CD14-positive monocyte (primary cell): ENCODE measurements around the gene CREB3L1. TPM values are rescaled to one million over a fixed set of nuclear protein-coding genes. Genes with fewer than 3 reads are reported as not detected.

Experiments
- DNase-seq, 3 donors: peaks; one replicate each; pipeline ENCODE4 v3.0.0-alpha.2; 2011 to 2022
- H2AFZ ChIP-seq: 2 replicates; pipeline ENCODE4 v1.6.0; 2012; ENCODE audit warnings: mild to moderate bottlenecking, low read depth, low read length, inconsistent platforms; ENCODE audit not compliant: insufficient read depth, poor library complexity, severe bottlenecking
- H3K27ac ChIP-seq, 2 donors: 1 replicate in 1 of 2; 2 replicates in 1 of 2; pipeline ENCODE4 v1.5.1; 2012 to 2013; ENCODE audit warnings: low read length in 2 of 2, control low read depth in 1 of 2, inconsistent platforms in 1 of 2, low read depth in 1 of 2, mild to moderate bottlenecking in 1 of 2
- H3K27me3 ChIP-seq, 2 donors: one replicate each; pipeline versions ENCODE4 v1.6.0 to v1.6.1; 2011 to 2013; ENCODE audit warnings: low read length in 2 of 2; ENCODE audit not compliant: control insufficient read depth in 2 of 2, insufficient read depth in 2 of 2
- H3K36me3 ChIP-seq, 2 donors: replicated peaks in 1 of 2; 1 replicate in 1 of 2; 2 replicates in 1 of 2; pipeline versions ENCODE4 v1.5.1 to v1.6.1; 2012 to 2013; ENCODE audit warnings: low read length in 2 of 2, control low read depth in 1 of 2, inconsistent platforms in 1 of 2, mild to moderate bottlenecking in 1 of 2; ENCODE audit not compliant: insufficient read depth in 2 of 2, control insufficient read depth in 1 of 2
- H3K4me1 ChIP-seq, 2 donors: 1 replicate in 1 of 2; 2 replicates in 1 of 2; pipeline versions ENCODE4 v1.5.1 to v1.6.1; 2012 to 2013; ENCODE audit warnings: low read length in 2 of 2, control low read depth in 1 of 2, inconsistent platforms in 1 of 2, mild to moderate bottlenecking in 1 of 2, moderate library complexity in 1 of 2; ENCODE audit not compliant: insufficient read depth in 2 of 2, control insufficient read depth in 1 of 2
- H3K4me2 ChIP-seq: replicated peaks from 2 replicates; pipeline ENCODE3; 2012; ENCODE audit warnings: low read length, moderate library complexity, mild to moderate bottlenecking; ENCODE audit not compliant: poor library complexity, severe bottlenecking; ENCODE audit errors: extremely low read depth
- H3K4me3 ChIP-seq, 3 experiments: fragments of 200-600 bp in 1 of 3; sonication (generic) in 1 of 3; replicated peaks in 1 of 3; 1 replicate in 2 of 3; 2 replicates in 1 of 3; pipeline ENCODE4 v1.5.1; 2011 to 2013; ENCODE audit warnings: low read length in 3 of 3, mild to moderate bottlenecking in 3 of 3, control low read depth in 2 of 3, low read depth in 2 of 3, inconsistent platforms in 1 of 3, moderate library complexity in 1 of 3
- H3K79me2 ChIP-seq: 2 replicates; pipeline ENCODE4 v1.6.0; 2012; ENCODE audit warnings: mild to moderate bottlenecking, control low read depth, inconsistent platforms, low read length, moderate library complexity; ENCODE audit not compliant: insufficient read depth
- H3K9ac ChIP-seq: 2 replicates; pipeline ENCODE4 v1.6.0; 2017; ENCODE audit warnings: low read length, mild to moderate bottlenecking; ENCODE audit not compliant: insufficient read depth, poor library complexity, severe bottlenecking
- H3K9me3 ChIP-seq, 2 donors: replicated peaks in 1 of 2; 1 replicate in 1 of 2; 2 replicates in 1 of 2; pipeline versions ENCODE4 v1.5.1 to v1.6.1; 2012 to 2013; ENCODE audit warnings: low read length in 2 of 2, control low read depth in 1 of 2; ENCODE audit not compliant: control insufficient read depth in 1 of 2, insufficient read depth in 1 of 2
- H4K20me1 ChIP-seq: 2 replicates; pipeline ENCODE4 v1.6.0; 2012; ENCODE audit warnings: mild to moderate bottlenecking, low read length, control low read depth, moderate library complexity; ENCODE audit not compliant: insufficient read depth
- H3K27ac Mint-ChIP-seq, 7 donors: one replicate each; pipeline ENCODE4 v1.8.0; 2020; ENCODE audit warnings: mild to moderate bottlenecking in 7 of 7, mixed read lengths in 7 of 7, moderate library complexity in 6 of 7, inconsistent platforms in 2 of 7
- H3K27me3 Mint-ChIP-seq, 3 donors: one replicate each; pipeline ENCODE4 v1.8.0; 2021 to 2022; ENCODE audit warnings: low read depth in 3 of 3, mild to moderate bottlenecking in 3 of 3, mixed read lengths in 3 of 3, moderate library complexity in 3 of 3, inconsistent platforms in 1 of 3
- H3K36me3 Mint-ChIP-seq, 2 donors: one replicate each; pipeline ENCODE4 v1.8.0; 2020; ENCODE audit warnings: mixed read lengths in 2 of 2, inconsistent platforms in 1 of 2, mild to moderate bottlenecking in 1 of 2
- H3K4me1 Mint-ChIP-seq: one replicate; pipeline ENCODE4 v1.8.0; 2020; ENCODE audit warnings: mild to moderate bottlenecking, mixed read lengths
- H3K4me3 Mint-ChIP-seq, 2 donors: one replicate each; pipeline ENCODE4 v1.8.0; 2020; ENCODE audit warnings: mild to moderate bottlenecking in 2 of 2, mixed read lengths in 2 of 2, moderate library complexity in 1 of 2
- H3K9me3 Mint-ChIP-seq, 7 donors: one replicate each; pipeline ENCODE4 v1.8.0; 2020 to 2022; ENCODE audit warnings: mixed read lengths in 7 of 7, mild to moderate bottlenecking in 6 of 7, moderate library complexity in 6 of 7, inconsistent platforms in 2 of 7
- WGBS: methylation state at CpG from one replicate; pipeline ENCODE4 v1.1.5; 2013; ENCODE audit warnings: missing lambda C conversion rate; ENCODE audit not compliant: insufficient coverage; 5-methylcytosine and 5-hydroxymethylcytosine counted together
- intact Hi-C, 2 donors: fragments of 100-400 bp; cut with micrococcal nuclease; formaldehyde crosslinking; loops; one replicate each; pipeline versions ENCODE4 v1.15.0 to v1.15.1; 2023
- polyA plus RNA-seq, 3 donors: library from polyadenylated mRNA; depleted of rRNA in 1 of 3; unstranded in 2 of 3; stranded (reverse) in 1 of 3; fragments of 300-500 nt in 2 of 3; fragments of >200 nt in 1 of 3; fragmentation: Illumina TruSeq in 2 of 3; gene quantifications; 1 replicate in 2 of 3; 2 replicates in 1 of 3; pipeline ENCODE4 v1.2.3, GENCODE V29; 2012 to 2021
- TF ChIP-seq, protein P1 (sequence below): fragments of 200-600 bp; IDR thresholded peaks from one replicate; pipeline ENCODE4 v1.8.0; 2022; ENCODE audit warnings: antibody characterized with exemption, mild to moderate bottlenecking

The CREB3L1 gene
- polyA plus RNA-seq, 3 donors = not detected

DNA sequence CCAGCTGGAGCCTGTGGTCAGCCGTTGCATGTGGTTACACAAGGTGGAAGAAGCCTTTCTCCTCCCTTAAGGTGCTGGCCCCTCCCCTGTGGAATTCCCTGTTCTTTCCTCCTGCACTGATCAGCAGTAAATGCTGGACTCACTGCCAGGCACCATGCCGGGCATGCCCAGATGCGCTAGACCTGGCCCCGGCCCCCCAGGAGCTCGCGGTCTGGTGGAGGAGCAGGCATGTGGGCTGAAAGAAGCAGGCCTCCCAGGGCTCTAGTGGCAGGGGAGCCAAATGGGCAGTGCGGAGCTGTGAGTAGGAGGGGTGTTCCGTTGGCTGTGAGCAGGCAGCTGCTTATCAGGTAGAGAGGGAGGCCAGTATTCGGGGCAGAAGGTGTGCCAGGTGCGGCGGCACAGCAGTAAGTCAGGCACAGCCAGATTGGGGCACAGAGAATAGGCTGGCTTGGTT, 80.0 kb downstream of the CREB3L1 start:
- peaks cover 0 to 3% (median 0%) of the 10 kb centered on the region in 3 donors for H3K27me3 Mint-ChIP-seq
- H3K4me3 ChIP-seq = peak overlapping the region in 1 of 3 experiments; percentile 45
- intact Hi-C loops = no loop called here
- H3K36me3 ChIP-seq = peaks cover 14 to 29% of the 10 kb centered on the region in 2 donors
- H3K9ac ChIP-seq = peak overlapping the region; percentile 60
- H3K36me3 Mint-ChIP-seq = peaks cover 15 to 37% of the 10 kb centered on the region in 2 donors
- H3K4me1 Mint-ChIP-seq = peaks cover 78% of the 10 kb centered on the region
- TF ChIP-seq, protein P1, sequence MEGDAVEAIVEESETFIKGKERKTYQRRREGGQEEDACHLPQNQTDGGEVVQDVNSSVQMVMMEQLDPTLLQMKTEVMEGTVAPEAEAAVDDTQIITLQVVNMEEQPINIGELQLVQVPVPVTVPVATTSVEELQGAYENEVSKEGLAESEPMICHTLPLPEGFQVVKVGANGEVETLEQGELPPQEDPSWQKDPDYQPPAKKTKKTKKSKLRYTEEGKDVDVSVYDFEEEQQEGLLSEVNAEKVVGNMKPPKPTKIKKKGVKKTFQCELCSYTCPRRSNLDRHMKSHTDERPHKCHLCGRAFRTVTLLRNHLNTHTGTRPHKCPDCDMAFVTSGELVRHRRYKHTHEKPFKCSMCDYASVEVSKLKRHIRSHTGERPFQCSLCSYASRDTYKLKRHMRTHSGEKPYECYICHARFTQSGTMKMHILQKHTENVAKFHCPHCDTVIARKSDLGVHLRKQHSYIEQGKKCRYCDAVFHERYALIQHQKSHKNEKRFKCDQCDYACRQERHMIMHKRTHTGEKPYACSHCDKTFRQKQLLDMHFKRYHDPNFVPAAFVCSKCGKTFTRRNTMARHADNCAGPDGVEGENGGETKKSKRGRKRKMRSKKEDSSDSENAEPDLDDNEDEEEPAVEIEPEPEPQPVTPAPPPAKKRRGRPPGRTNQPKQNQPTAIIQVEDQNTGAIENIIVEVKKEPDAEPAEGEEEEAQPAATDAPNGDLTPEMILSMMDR = no peak
- H3K79me2 ChIP-seq = peaks cover 100% of the 10 kb centered on the region
- WGBS = 79% methylated on average over 7 of the region's 11 CpGs
- H2AFZ ChIP-seq = no peak overlapping the region
- no peaks in the 10 kb centered on the region for H3K9me3 Mint-ChIP-seq
- peak in 1 of 3 donors; percentile 61 for DNase-seq
- peak overlapping the region; percentile 46 for H3K4me2 ChIP-seq
- peak overlapping the region; percentile 45 to 86 for H3K27ac ChIP-seq
- H3K4me1 ChIP-seq = peaks cover 62 to 90% of the 10 kb centered on the region in 2 donors
- H3K27me3 ChIP-seq = no peaks in the 10 kb centered on the region
- H3K9me3 ChIP-seq = no peaks in the 10 kb centered on the region
- H3K4me3 Mint-ChIP-seq = no peak overlapping the region
- H3K27ac Mint-ChIP-seq = peak overlapping the region; percentile 69 to 96 (median 89)
- H4K20me1 ChIP-seq = peaks cover 98% of the 10 kb centered on the region

DNA sequence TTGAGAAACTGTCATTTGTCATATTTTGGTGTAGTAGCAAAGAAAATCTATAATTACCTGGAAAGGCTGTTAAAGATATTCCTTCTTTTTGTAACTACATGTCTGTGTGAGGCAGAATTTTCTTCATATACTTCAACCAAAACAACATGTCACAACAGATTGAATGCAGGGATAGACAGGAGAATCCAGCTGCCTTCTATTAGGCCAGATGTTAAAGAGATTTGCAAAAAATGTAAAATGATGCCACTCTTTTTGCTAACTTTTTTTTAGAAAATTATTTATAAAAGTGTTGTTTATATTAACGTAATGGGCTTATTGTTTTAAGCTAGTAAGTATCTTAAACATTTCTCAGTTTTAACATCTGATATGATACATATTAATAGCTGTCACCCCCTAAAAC, 82.5 kb downstream of the CREB3L1 start:
- no peaks in the 10 kb centered on the region for H3K27me3 ChIP-seq
- no peak overlapping the region for H3K4me2 ChIP-seq
- no peaks in the 10 kb centered on the region for H3K9me3 Mint-ChIP-seq
- no peaks in the 10 kb centered on the region for H3K9me3 ChIP-seq
- H3K27ac ChIP-seq = peak overlapping the region; percentile 79 to 95
- peaks cover 98% of the 10 kb centered on the region for H4K20me1 ChIP-seq
- peak overlapping the region; percentile 92 to 98 (median 96) for H3K27ac Mint-ChIP-seq
- H3K4me3 ChIP-seq = no peak overlapping the region
- H2AFZ ChIP-seq = no peak overlapping the region
- H3K9ac ChIP-seq = no peak overlapping the region
- peaks cover 21 to 40% of the 10 kb centered on the region in 2 donors for H3K36me3 Mint-ChIP-seq
- peaks cover 0 to 4% (median 3%) of the 10 kb centered on the region in 3 donors for H3K27me3 Mint-ChIP-seq
- TF ChIP-seq, protein P1 = no peak
- peaks cover 17 to 22% of the 10 kb centered on the region in 2 donors for H3K36me3 ChIP-seq
- H3K4me1 ChIP-seq = peaks cover 68 to 91% of the 10 kb centered on the region in 2 donors
- H3K4me1 Mint-ChIP-seq = peaks cover 75% of the 10 kb centered on the region
- intact Hi-C loops = no loop called here
- peaks cover 100% of the 10 kb centered on the region for H3K79me2 ChIP-seq
- H3K4me3 Mint-ChIP-seq = no peak overlapping the region
- WGBS = no CpG with 5 or more reads among the region's 1 CpG
- no peak for DNase-seq
